ENCODE results near the gene PNMT.

The PNMT gene

GRCh38 chr17:39633570-39634183 lies 34.6 kb upstream of the PNMT start:
- no peak for DNase-seq (ENCODE audit: low spot score)

- no peak for DNase-seq (ENCODE audit: low spot score)
These were observed 33.8 kb upstream of the PNMT start for GRCh38 chr17:39634384-39634871.

- DNase-seq (ENCODE audit: low spot score), result no peak
These were observed 32.6 kb upstream of the PNMT start for GRCh38 chr17:39635614-39636176.

- DNase-seq (ENCODE audit: low spot score), result no peak
These were observed 31.7 kb upstream of the PNMT start for GRCh38 chr17:39636587-39636926.

DNA sequence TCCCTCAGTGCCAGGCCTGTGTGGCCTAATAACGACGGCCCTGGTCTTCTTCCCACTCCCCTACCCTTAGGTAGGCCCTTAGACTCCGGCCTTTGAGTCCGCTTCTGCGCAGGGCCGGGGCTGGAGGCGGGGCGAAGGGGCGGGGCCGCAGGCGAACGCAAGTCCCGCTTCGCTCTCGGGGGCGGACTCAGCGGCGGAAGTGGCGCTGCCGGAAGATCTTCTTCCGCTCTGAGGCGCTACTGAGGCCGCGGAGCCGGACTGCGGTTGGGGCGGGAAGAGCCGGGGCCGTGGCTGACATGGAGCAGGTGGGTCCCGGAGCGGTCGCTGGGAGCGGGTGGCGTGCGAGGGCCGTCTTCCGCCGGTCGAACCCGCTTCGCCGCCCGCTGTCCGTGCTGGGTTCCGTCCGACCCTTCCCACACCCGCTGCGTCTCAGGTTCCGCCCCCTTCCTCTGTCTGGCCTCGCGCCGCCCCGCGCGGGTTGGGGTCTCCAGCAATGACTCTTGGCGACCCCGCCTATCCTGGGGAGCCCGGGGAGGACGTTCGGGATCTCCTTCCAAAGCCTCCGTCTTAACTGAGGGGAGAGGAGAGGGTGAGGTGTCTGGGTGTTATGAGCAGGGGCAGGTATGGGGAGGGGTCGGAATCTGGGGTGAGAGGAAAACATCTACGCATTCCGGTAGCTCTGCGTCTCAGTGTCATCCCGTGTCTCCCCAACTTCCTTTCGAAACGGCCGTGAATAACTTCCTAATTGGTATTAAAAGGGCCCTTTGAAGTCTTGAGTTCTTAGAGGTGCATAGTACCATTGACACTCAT lies 31.1 kb upstream of the PNMT start, which contains the start of gene STARD3:
Gene STARD3 (plus strand): TSS at position 218 of the 810 bp plus-strand sequence. CDS start 16,388 bp downstream, outside the sequence.
- peak; percentile 97 for DNase-seq (ENCODE audit: low spot score)

DNA sequence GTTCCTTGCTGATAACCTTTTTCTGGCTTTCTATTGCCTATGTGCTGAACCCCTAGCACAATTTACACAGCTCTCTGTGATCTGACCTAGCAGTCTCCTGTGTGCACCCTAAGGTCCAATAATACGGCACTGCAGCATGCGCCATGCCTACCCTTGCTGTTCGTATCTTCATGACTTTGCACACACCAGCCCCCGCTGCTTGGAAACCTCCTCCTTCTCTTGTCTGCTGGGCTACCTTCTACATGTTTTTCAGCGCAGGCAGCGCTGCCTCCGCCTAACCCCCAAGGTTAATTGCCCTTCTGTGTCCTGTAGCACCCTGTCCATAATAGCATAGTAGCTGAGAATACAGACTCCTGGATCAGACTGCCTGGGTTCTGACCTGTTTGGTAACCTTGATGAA lies 29.9 kb upstream of the PNMT start:
- no peak for DNase-seq (ENCODE audit: low spot score)

DNA sequence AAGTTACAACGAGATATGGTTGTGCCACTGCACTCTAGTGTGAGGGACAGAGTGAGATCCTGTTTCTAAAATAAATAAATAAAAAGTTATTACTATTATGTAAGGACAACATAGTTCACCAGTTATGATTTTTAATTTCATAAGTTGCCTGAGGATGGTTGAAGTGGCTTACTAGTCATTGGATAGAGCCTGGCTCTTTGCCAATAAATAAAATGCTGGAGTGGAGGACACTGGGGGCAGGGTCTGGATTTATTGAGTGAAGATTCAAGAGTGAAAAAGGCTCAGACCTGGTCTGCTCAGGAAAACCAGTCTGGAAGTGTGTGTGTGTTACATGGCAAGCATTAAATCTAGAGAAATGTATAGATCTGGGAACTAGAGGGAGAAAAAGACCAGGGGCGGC lies 29.2 kb upstream of the PNMT start:
- DNase-seq (ENCODE audit: low spot score), result no peak

DNA sequence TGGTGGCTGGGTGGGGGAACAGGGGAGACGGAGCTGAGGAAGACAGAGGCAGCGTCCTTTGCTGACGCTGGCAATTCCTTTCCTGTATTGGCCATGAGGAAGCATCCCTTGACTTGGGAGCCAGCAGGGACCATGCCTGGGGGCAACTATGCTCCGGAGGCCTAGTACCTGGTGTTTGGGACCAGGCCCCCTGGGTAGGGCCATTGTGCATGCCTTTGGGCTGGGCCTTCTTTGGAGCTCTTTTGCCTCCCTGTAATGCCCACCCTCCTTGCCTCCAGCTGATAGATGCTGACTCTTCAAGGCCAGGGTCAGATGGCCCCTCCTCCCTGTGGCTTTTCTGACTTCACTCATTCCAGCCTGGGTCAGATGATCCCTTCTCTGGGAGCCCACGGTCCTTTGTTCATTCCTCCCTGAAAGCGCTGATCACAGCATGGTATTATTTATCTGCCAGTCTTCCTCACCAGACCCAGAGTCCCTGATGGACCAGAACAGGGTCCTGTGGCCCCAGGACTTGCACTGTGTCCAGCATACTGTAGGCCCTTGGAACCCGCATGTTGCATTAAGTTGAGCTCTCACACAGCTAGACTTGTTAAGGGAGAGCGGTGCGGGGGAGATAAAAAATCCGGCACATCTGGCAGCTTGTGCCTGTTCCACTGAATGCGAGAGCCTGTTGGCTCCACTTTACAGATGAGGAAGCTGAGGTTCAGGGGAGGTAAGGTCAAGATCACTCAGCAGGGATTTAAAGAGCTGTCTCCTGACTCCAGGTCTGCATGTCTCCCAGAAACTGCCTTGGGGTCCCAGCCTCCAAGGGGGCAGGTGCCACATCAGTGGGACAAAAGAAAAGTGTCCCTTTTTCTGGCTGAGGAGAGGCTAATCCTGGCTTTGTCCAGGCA lies 28.4 kb upstream of the PNMT start:
- no peak for DNase-seq (ENCODE audit: low spot score)

- DNase-seq (ENCODE audit: low spot score), result no peak
These were observed 27.6 kb upstream of the PNMT start for GRCh38 chr17:39640591-39641031.

GRCh38 chr17:39641097-39641496 lies 27.2 kb upstream of the PNMT start:
- no peak for DNase-seq (ENCODE audit: low spot score)

DNA sequence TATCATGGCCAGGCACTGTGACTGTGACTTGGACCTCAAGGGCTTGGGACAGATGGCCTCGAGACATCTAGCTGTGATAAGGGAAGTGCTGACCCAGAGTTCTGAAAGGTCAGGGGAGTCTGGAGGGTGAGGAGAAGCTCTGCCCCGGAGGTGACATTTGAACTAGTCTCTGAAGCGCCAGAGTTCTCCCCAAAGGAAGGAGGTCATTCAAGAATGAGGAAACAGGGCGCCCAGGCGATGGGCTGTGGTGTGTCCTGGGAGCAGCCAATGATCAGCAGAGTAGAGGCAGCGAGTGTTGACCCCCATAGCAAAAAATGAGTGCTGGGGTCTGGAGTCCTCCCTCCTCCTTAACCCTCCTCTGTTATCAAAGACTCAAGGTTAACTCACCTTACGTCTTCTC lies 26.4 kb upstream of the PNMT start:
- DNase-seq (ENCODE audit: low spot score), result no peak

DNA sequence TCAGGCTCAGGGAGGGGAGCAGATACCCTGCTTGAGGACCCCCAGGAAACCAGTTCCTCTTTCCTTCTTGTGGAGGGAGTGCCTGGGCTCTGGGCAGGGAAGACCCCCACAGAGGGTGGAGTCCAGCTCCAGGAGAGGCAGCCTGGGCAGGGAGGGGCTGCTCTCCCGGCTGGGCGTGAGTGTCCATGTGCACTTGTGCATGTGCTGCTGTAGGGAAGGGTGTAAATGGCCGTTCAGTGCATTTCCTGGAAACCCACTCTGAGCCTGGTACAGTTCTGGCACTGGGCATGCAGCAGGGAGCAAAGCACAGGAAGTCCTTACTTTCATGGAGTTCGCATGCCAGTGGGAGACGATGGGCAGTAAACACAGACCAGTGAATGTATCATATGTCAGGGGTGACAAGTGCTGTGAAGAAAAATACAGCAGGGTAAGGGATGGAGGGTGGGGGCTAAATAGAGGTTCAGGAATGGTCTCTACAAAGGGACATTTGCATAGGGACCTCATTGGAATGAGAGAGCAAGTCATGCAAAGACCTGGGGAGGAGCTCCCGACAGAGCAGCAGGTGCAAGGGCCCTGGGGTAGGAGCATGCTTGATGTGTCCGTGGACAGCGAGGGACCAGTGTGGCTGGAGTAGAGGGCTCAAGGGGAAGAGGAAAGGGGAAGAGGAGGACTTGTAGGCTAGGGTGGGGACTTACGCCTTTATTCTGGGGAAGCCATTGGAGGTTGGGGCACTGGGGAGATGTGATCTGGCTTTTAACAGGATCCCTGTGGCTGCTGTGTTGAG lies 25.8 kb upstream of the PNMT start:
- no peak for DNase-seq (ENCODE audit: low spot score)

GRCh38 chr17:39643271-39643670 lies 25.0 kb upstream of the PNMT start:
- no peak for DNase-seq (ENCODE audit: low spot score)

DNA sequence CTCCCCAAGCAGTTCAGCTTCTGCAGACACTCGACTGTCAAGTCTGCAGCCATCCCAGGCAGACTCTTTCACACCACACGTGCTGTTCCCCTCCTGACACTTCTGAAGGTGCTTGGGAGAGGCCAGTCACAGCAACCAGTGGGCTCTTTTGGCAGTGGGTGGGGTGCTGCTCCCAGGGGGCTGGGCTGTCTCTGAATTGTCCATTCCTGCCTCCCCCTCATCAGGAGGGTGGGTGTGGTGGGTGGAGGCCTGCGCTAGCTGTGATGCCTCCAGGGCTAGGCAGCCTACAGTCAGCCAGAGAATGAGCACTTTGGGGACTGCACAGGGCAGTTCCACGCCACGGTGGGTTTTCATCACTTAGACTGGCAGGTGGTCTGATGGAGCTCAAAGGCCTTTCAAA lies 21.0 kb upstream of the PNMT start:
- DNase-seq (ENCODE audit: low spot score), result no peak

DNA sequence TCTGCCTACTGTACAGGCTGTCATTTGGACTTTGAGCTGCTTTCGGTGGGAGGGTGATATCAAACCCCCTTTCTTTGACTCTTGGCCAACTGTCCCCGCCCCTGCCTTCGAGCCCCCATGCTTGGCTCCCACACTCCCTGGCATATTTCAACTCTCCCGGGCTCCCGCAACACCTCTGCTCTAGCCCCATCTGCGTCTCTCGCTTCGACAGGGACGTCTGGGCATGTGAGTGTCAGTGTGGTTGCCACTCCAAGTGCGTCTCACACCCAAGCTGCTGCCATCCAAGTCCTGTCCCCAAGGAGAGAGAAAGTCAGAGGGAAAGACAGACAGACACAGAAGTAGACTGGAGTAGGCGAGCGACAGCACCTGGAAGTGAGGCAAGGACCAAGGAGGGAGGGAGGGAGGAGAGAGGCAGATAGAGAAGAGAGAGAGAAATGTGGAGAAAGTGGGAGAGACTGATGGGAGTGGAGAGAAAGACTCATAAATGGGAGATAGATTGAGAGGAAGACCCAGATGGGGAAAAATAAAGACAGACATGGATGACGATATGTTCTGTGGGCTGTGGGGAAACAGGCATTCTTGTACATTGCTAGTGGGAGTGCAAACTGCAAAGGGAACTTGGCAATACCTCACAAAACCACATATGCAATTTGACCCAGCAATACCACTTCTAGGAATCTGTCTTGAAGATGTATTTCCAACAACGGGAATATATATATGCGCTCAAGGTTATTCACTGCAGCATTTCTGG lies 19.5 kb upstream of the PNMT start:
- DNase-seq (ENCODE audit: low spot score), result no peak

- no peak for DNase-seq (ENCODE audit: low spot score)
These were observed 18.1 kb upstream of the PNMT start for GRCh38 chr17:39650121-39650579.

DNA sequence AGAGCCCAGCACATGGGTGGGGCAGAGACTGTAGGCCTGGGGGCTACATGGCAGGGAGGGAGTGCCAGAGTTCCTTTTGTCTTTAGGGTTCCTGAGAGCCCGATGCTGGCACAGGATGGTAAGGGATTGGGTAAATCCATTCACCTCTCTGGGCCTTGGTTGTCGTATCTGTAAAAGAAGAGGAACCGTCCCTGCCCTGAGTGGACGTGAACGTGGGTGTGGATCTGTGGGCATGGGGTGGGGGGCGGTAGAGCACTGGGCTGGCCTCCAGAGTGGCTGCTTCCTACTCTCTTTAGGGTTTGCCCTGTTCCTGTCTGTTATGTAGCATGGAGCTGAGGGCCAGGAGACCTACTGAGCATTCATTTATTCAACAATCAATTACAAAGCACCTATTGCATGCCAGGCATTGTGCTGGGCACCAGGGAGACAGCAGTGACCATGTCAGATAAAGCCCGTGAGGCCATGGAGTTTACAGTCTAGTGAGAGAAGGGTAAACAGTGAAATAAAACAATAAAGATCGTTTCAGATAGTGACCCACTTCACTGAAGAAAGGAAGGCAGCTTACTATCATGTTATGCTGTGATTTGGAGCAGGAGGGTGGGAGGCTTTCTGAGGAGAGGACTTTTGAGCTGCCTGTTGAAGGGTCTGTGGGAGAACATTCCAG lies 16.2 kb upstream of the PNMT start:
- no peak for DNase-seq (ENCODE audit: low spot score)

DNA sequence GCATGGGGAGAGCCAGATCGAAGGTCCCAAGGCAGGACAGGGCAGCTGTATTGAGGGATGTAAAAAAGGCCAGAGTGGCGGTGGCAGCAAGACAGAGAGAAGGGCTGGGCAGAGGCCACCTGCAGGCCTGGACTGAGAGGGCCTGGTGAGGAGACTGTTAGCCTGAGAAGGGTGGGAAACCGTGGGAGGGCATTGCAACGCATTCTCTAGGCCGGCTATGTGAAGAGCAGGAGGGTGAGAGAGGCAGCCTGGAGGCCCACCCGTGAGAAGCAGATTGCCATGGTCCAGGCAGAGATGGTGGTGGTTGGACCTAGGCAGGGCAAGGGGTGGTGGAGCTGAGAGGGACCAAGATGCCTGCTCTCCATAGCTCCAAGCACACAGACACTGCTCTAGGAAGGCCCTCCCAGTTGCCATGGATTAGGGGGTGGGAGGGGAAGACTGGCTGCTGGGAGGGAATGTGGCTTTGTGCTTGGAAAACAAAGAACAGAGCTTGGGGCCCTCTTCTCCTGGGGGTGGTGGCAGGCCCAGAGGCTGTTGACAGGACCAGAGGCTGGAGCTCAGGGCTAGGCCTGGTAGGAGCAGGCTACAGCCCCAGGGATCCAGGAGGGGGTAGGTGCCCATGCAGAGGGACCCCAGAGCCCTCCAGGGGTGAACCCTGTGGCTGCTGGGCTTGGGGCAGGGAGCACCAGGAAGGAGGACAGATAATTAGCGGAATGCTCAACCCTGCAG lies 15.5 kb upstream of the PNMT start:
- DNase-seq (ENCODE audit: low spot score), result peak; percentile 87

DNA sequence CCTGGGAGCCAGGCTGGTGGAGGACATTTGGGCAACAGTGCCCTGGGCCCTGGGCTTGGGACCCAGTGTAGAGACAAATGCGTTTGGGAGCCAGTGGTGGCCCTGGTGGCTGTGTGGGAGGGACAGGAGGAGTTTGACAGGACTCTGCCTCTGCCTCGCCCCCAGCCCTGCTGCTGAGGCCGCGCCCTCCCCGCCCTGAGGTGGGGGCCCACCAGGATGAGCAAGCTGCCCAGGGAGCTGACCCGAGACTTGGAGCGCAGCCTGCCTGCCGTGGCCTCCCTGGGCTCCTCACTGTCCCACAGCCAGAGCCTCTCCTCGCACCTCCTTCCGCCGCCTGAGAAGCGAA lies 15.0 kb upstream of the PNMT start:
- no peak for DNase-seq (ENCODE audit: low spot score)

Measured in ecto neural progenitor cell (in vitro differentiated cells).